ENCODE results near the gene SLC9A3.

The SLC9A3 gene

GRCh38 chr5:469752-470483 lies 54.3 kb downstream of the SLC9A3 start:
- Histone ChIP-seq H3K36me3 (ENCODE audit: control insufficient read depth in 1 of 2, insufficient read depth in 2 of 2, low read length in 2 of 2) (peaks cover 7 to 20% of the 10 kb centered on the region in 2 donors), H3K4me1 (ENCODE audit: control insufficient read depth in 1 of 2, insufficient read depth in 2 of 2, low read length in 2 of 2) (peaks cover 18 to 19% of the 10 kb centered on the region in 2 donors), H3K9ac (ENCODE audit: low read depth in 1 of 2, low read length in 2 of 2) (no peak overlapping the region), H3K9me3 (ENCODE audit: control insufficient read depth in 1 of 2, low read length in 2 of 2) (no peaks in the 10 kb centered on the region), H3K27me3 (ENCODE audit: control insufficient read depth in 1 of 2, insufficient read depth in 2 of 2, low read length in 2 of 2) (peaks cover 2% of the 10 kb centered on the region in 2 donors), H3K4me3 (ENCODE audit: low read depth in 1 of 2, low read length in 2 of 2) (no peak overlapping the region), H3K27ac (ENCODE audit: low read depth, low read length) (no peak overlapping the region)

DNA sequence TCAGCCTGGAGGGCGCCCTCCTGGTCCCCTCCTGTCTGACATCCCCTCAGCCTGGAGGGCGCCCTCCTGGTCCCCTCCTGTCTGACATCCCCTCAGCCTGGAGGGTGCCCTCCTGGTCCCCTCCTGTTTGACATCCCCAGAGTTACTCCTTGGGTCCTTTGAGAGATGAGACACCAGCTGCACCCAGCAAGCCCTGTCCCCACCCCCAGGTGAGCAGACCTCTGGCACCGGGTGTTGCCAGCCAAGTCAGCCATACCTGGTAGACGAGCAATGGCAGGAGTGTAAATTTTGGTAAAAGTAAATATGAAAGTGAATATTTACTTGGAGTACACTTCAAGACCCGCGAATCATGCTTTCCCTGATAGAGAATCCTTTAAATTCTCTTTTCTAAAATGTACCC lies 55.8 kb downstream of the SLC9A3 start:
- no peaks in the 10 kb centered on the region for H3K9me3 ChIP-seq (ENCODE audit: control insufficient read depth in 1 of 2, low read length in 2 of 2)
- no peaks in the 10 kb centered on the region for H3K27me3 ChIP-seq (ENCODE audit: control insufficient read depth in 1 of 2, insufficient read depth in 2 of 2, low read length in 2 of 2)
- no peak overlapping the region for H3K27ac ChIP-seq (ENCODE audit: low read depth, low read length)
- H3K9ac ChIP-seq (ENCODE audit: low read depth in 1 of 2, low read length in 2 of 2), result no peak overlapping the region
- peaks cover 21 to 33% of the 10 kb centered on the region in 2 donors for H3K36me3 ChIP-seq (ENCODE audit: control insufficient read depth in 1 of 2, insufficient read depth in 2 of 2, low read length in 2 of 2)
- H3K4me1 ChIP-seq (ENCODE audit: control insufficient read depth in 1 of 2, insufficient read depth in 2 of 2, low read length in 2 of 2), result peaks cover 14 to 17% of the 10 kb centered on the region in 2 donors
- H3K4me3 ChIP-seq (ENCODE audit: low read depth in 1 of 2, low read length in 2 of 2), result no peak overlapping the region

- Histone ChIP-seq H3K27me3 (ENCODE audit: control insufficient read depth in 1 of 2, insufficient read depth in 2 of 2, low read length in 2 of 2) (no peaks in the 10 kb centered on the region), H3K4me1 (ENCODE audit: control insufficient read depth in 1 of 2, insufficient read depth in 2 of 2, low read length in 2 of 2) (peaks cover 11% of the 10 kb centered on the region in 2 donors), H3K9ac (ENCODE audit: low read depth in 1 of 2, low read length in 2 of 2) (no peak overlapping the region), H3K27ac (ENCODE audit: low read depth, low read length) (no peak overlapping the region), H3K9me3 (ENCODE audit: control insufficient read depth in 1 of 2, low read length in 2 of 2) (no peaks in the 10 kb centered on the region), H3K4me3 (ENCODE audit: low read depth in 1 of 2, low read length in 2 of 2) (no peak overlapping the region), H3K36me3 (ENCODE audit: control insufficient read depth in 1 of 2, insufficient read depth in 2 of 2, low read length in 2 of 2) (peaks cover 26 to 49% of the 10 kb centered on the region in 2 donors)
Measured at GRCh38 chr5:466661-467310, 57.5 kb downstream of the SLC9A3 start.

DNA sequence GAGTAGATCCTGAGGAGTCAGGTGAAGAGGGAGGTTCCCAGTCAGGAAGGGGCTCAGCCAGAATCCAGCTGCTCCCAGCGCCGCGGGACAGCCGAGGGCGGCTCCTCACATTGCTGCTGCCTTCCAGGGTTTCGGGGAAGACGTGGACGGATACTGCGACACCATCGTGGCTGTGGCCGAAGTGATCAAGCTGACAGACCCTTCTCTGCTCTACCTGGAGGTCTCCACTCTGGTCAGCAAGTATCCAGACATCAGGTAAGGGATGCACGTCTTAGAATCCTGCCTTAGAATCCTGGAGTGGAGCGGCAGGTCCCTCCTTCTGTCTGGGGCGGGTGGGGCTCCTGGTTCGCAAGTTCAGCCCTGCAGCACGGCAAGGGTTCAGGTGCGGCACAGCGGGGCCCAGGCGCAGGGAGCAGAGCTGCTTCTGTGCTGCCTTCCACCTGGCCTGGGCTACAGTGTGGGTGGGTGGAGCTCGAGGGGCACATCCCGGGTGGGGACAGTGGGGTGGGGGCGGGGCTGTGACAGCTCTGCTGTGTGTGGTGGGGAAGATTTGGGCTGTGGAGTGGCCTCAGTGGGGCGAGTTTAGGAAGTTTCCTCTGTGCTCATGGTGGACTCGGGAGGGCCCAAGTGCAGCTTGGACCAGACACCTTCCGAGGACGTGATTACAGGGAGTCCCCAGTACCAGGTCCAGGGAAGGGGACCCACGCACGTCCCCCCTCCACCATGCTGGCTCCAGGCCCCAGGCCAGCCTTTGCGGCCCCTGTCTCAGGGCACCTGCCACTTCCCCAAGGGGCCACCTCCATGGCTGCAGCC lies 58.5 kb downstream of the SLC9A3 start:
- Histone ChIP-seq H3K36me3 (ENCODE audit: control insufficient read depth in 1 of 2, insufficient read depth in 2 of 2, low read length in 2 of 2) (peaks cover 25 to 57% of the 10 kb centered on the region in 2 donors), H3K9me3 (ENCODE audit: control insufficient read depth in 1 of 2, low read length in 2 of 2) (no peaks in the 10 kb centered on the region), H3K9ac (ENCODE audit: low read depth in 1 of 2, low read length in 2 of 2) (no peak overlapping the region), H3K27ac (ENCODE audit: low read depth, low read length) (no peak overlapping the region), H3K27me3 (ENCODE audit: control insufficient read depth in 1 of 2, insufficient read depth in 2 of 2, low read length in 2 of 2) (no peaks in the 10 kb centered on the region), H3K4me3 (ENCODE audit: low read depth in 1 of 2, low read length in 2 of 2) (no peak overlapping the region), H3K4me1 (ENCODE audit: control insufficient read depth in 1 of 2, insufficient read depth in 2 of 2, low read length in 2 of 2) (peaks cover 1 to 2% of the 10 kb centered on the region in 2 donors)

DNA sequence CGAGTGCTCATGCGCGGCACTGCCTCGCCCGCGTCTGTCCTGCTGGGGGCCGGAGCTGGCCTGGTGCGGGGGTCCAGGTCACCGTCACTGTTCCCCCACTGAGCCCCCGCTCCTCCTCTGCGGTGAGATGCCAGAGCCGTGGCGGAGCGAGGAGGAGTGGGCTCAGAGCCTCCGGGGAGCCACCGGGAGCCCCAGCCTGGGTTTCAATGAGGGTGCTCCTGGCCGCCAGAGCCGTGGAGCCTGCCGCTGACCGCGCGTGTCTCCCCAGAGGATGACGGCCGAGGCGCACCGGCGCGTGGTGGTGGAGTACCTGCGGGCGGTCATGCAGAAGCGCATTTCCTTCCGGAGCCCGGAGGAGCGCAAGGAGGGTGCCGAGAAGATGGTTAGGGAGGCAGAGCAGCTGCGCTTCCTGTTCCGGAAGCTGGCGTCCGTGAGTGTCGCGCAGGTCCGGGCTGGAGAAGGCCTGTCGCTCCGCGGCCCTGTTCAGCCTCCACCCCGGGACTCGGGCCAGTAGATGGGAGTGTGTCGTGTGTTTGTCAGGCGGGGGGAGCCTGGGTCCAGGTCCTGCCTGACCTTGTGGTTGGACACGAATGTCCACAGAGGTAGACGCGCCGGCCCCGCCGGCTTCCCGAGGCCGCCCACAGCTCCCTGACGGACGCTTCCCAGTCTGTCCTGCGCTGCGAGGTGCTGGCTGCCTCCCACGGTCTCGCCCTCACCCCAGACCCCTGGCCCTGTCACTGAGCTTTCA lies 59.2 kb downstream of the SLC9A3 start:
- Histone ChIP-seq H3K36me3 (ENCODE audit: control insufficient read depth in 1 of 2, insufficient read depth in 2 of 2, low read length in 2 of 2) (peaks cover 32 to 65% of the 10 kb centered on the region in 2 donors), H3K4me3 (ENCODE audit: low read depth in 1 of 2, low read length in 2 of 2) (no peak overlapping the region), H3K9ac (ENCODE audit: low read depth in 1 of 2, low read length in 2 of 2) (no peak overlapping the region), H3K4me1 (ENCODE audit: control insufficient read depth in 1 of 2, insufficient read depth in 2 of 2, low read length in 2 of 2) (no peaks in the 10 kb centered on the region), H3K9me3 (ENCODE audit: control insufficient read depth in 1 of 2, low read length in 2 of 2) (no peaks in the 10 kb centered on the region), H3K27me3 (ENCODE audit: control insufficient read depth in 1 of 2, insufficient read depth in 2 of 2, low read length in 2 of 2) (no peaks in the 10 kb centered on the region), H3K27ac (ENCODE audit: low read depth, low read length) (no peak overlapping the region)

DNA sequence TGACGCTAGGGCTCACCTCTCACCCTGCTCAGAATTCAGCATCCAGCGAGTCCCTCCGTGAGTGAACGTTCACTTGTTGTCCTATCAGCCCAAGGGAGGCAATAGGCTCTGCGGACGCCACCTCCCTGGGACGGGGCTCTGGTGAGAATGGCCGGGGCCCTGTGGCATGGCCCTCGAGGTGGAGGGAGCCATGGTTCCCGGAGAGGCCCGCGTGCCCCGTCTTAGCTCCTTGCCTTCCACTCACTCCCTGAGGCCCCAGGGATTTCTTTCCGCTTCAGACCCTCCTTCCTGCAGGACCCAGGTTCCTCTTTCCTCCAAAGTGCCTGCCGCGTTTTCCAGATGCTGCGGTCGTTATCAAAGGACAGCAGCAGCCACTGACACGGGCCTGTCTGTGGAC lies 59.8 kb downstream of the SLC9A3 start:
- Histone ChIP-seq H3K27ac (ENCODE audit: low read depth, low read length) (no peak overlapping the region), H3K4me1 (ENCODE audit: control insufficient read depth in 1 of 2, insufficient read depth in 2 of 2, low read length in 2 of 2) (no peaks in the 10 kb centered on the region), H3K4me3 (ENCODE audit: low read depth in 1 of 2, low read length in 2 of 2) (no peak overlapping the region), H3K9me3 (ENCODE audit: control insufficient read depth in 1 of 2, low read length in 2 of 2) (no peaks in the 10 kb centered on the region), H3K27me3 (ENCODE audit: control insufficient read depth in 1 of 2, insufficient read depth in 2 of 2, low read length in 2 of 2) (no peaks in the 10 kb centered on the region), H3K9ac (ENCODE audit: low read depth in 1 of 2, low read length in 2 of 2) (no peak overlapping the region), H3K36me3 (ENCODE audit: control insufficient read depth in 1 of 2, insufficient read depth in 2 of 2, low read length in 2 of 2) (peaks cover 34 to 71% of the 10 kb centered on the region in 2 donors)

GRCh38 chr5:463952-464351 lies 60.3 kb downstream of the SLC9A3 start:
- H3K4me1 ChIP-seq (ENCODE audit: control insufficient read depth in 1 of 2, insufficient read depth in 2 of 2, low read length in 2 of 2), result no peaks in the 10 kb centered on the region
- H3K9me3 ChIP-seq (ENCODE audit: control insufficient read depth in 1 of 2, low read length in 2 of 2), result no peaks in the 10 kb centered on the region
- H3K27me3 ChIP-seq (ENCODE audit: control insufficient read depth in 1 of 2, insufficient read depth in 2 of 2, low read length in 2 of 2), result no peaks in the 10 kb centered on the region
- no peak overlapping the region for H3K4me3 ChIP-seq (ENCODE audit: low read depth in 1 of 2, low read length in 2 of 2)
- H3K9ac ChIP-seq (ENCODE audit: low read depth in 1 of 2, low read length in 2 of 2), result no peak overlapping the region
- H3K36me3 ChIP-seq (ENCODE audit: control insufficient read depth in 1 of 2, insufficient read depth in 2 of 2, low read length in 2 of 2), result peaks cover 34 to 72% of the 10 kb centered on the region in 2 donors
- no peak overlapping the region for H3K27ac ChIP-seq (ENCODE audit: low read depth, low read length)

DNA sequence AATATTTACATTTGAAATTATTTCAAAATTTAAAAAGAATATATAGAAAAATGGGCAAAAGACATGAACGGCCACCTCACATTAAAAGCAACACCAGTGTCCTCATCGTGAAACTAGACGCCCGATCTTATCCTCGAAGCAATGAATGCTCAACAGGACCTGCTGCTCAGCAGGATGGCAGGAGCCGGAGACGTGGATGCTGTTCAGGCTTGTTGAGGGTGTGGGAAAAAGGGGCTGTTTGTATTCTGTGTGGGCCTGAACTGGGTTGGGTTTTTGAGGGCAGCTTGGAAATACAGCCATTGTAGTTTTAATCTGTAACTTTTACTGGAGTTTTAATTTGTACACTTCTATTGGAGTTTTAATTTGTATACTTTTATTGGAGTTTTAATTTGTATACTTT lies 60.9 kb downstream of the SLC9A3 start:
- H3K4me1 ChIP-seq (ENCODE audit: control insufficient read depth in 1 of 2, insufficient read depth in 2 of 2, low read length in 2 of 2), result no peaks in the 10 kb centered on the region
- no peak overlapping the region for H3K9ac ChIP-seq (ENCODE audit: low read depth in 1 of 2, low read length in 2 of 2)
- no peaks in the 10 kb centered on the region for H3K27me3 ChIP-seq (ENCODE audit: control insufficient read depth in 1 of 2, insufficient read depth in 2 of 2, low read length in 2 of 2)
- H3K9me3 ChIP-seq (ENCODE audit: control insufficient read depth in 1 of 2, low read length in 2 of 2), result no peaks in the 10 kb centered on the region
- H3K4me3 ChIP-seq (ENCODE audit: low read depth in 1 of 2, low read length in 2 of 2), result no peak overlapping the region
- H3K36me3 ChIP-seq (ENCODE audit: control insufficient read depth in 1 of 2, insufficient read depth in 2 of 2, low read length in 2 of 2), result peaks cover 34 to 79% of the 10 kb centered on the region in 2 donors
- H3K27ac ChIP-seq (ENCODE audit: low read depth, low read length), result no peak overlapping the region

- H3K36me3 ChIP-seq (ENCODE audit: control insufficient read depth in 1 of 2, insufficient read depth in 2 of 2, low read length in 2 of 2), result peaks cover 42 to 91% of the 10 kb centered on the region in 2 donors
- H3K4me3 ChIP-seq (ENCODE audit: low read depth in 1 of 2, low read length in 2 of 2), result no peak overlapping the region
- H3K9ac ChIP-seq (ENCODE audit: low read depth in 1 of 2, low read length in 2 of 2), result no peak overlapping the region
- no peak overlapping the region for H3K27ac ChIP-seq (ENCODE audit: low read depth, low read length)
- H3K27me3 ChIP-seq (ENCODE audit: control insufficient read depth in 1 of 2, insufficient read depth in 2 of 2, low read length in 2 of 2), result no peaks in the 10 kb centered on the region
- no peaks in the 10 kb centered on the region for H3K4me1 ChIP-seq (ENCODE audit: control insufficient read depth in 1 of 2, insufficient read depth in 2 of 2, low read length in 2 of 2)
- no peaks in the 10 kb centered on the region for H3K9me3 ChIP-seq (ENCODE audit: control insufficient read depth in 1 of 2, low read length in 2 of 2)
Measured at GRCh38 chr5:462051-462481, 62.2 kb downstream of the SLC9A3 start.

All from duodenal mucosa (tissue), 2 donors.